Mesenchymal stem cell (in vitro differentiated cells and primary cell): Measurements from ENCODE around the gene ASB4.
A peak's percentile ranks its signal among the peaks of the same experiment; 100 is the strongest.

ENCODE experiments used
- DNase-seq: peaks from one replicate; pipeline ENCODE4 v3.0.0-alpha.2; 2013
- H2AFZ ChIP-seq: one replicate; pipeline ENCODE4 v1.6.1; 2013; ENCODE audit warnings: low read depth, mild to moderate bottlenecking, control low read depth, inconsistent platforms, low read length, moderate library complexity
- H2AK5ac ChIP-seq: 2 replicates; pipeline ENCODE4 v1.6.1; 2013; ENCODE audit warnings: low read length, moderate library complexity, mild to moderate bottlenecking, inconsistent platforms; ENCODE audit not compliant: severe bottlenecking
- H2BK120ac ChIP-seq: one replicate; pipeline ENCODE4 v1.6.1; 2013; ENCODE audit warnings: low read depth, mild to moderate bottlenecking, inconsistent platforms, low read length, moderate library complexity
- H2BK12ac ChIP-seq, 2 experiments: one replicate each; pipeline ENCODE4 v1.6.1; 2013; ENCODE audit warnings: inconsistent platforms in 2 of 2, low read length in 2 of 2, mild to moderate bottlenecking in 2 of 2, moderate library complexity in 2 of 2, control low read depth in 1 of 2
- H2BK15ac ChIP-seq: one replicate; pipeline ENCODE4 v1.6.1; 2013; ENCODE audit warnings: mild to moderate bottlenecking, low read depth, inconsistent platforms; ENCODE audit not compliant: poor library complexity, severe bottlenecking
- H2BK5ac ChIP-seq: 2 replicates; pipeline ENCODE4 v1.6.1; 2013; ENCODE audit warnings: low read depth, mild to moderate bottlenecking, low read length, control low read depth, inconsistent platforms; ENCODE audit not compliant: poor library complexity, severe bottlenecking
- H3K14ac ChIP-seq, 2 experiments: one replicate each; pipeline ENCODE4 v1.6.1; 2013; ENCODE audit warnings: inconsistent platforms in 2 of 2, low read length in 2 of 2, control low read depth in 1 of 2, mild to moderate bottlenecking in 1 of 2, moderate library complexity in 1 of 2
- H3K18ac ChIP-seq, 2 experiments: one replicate each; pipeline ENCODE4 v1.6.1; 2013; ENCODE audit warnings: inconsistent platforms in 2 of 2, low read length in 2 of 2, control low read depth in 1 of 2, low read depth in 1 of 2, mild to moderate bottlenecking in 1 of 2
- H3K23ac ChIP-seq, 2 experiments: one replicate each; pipeline ENCODE4 v1.6.1; 2013; ENCODE audit warnings: inconsistent platforms in 2 of 2, low read length in 2 of 2, mild to moderate bottlenecking in 2 of 2, moderate library complexity in 2 of 2, control low read depth in 1 of 2
- H3K27ac ChIP-seq: 2 replicates; pipeline ENCODE4 v1.5.1; 2013; ENCODE audit warnings: mild to moderate bottlenecking, moderate library complexity, low read length, control low read depth, inconsistent platforms; ENCODE audit not compliant: poor library complexity, severe bottlenecking
- H3K27me3 ChIP-seq, 2 experiments: 2 replicates each; pipeline versions ENCODE4 v1.6.1 to v1.7.0; 2013; ENCODE audit warnings: low read length in 2 of 2, mild to moderate bottlenecking in 2 of 2, moderate library complexity in 2 of 2, control low read depth in 1 of 2, inconsistent platforms in 1 of 2; ENCODE audit not compliant: control insufficient read depth in 1 of 2, insufficient read depth in 1 of 2
- H3K36me3 ChIP-seq, 2 experiments: 2 replicates each; pipeline versions ENCODE4 v1.6.1 to v1.7.0; 2013; ENCODE audit warnings: low read length in 2 of 2, control low read depth in 1 of 2, inconsistent platforms in 1 of 2, low read depth in 1 of 2, mild to moderate bottlenecking in 1 of 2; ENCODE audit not compliant: insufficient read depth in 2 of 2, control insufficient read depth in 1 of 2
- H3K4ac ChIP-seq, 2 experiments: one replicate each; pipeline ENCODE4 v1.6.1; 2013; ENCODE audit warnings: inconsistent platforms in 2 of 2, low read length in 2 of 2, mild to moderate bottlenecking in 2 of 2, moderate library complexity in 2 of 2, control low read depth in 1 of 2, low read depth in 1 of 2
- H3K4me1 ChIP-seq: 2 replicates; pipeline ENCODE4 v1.6.1; 2013; ENCODE audit warnings: low read depth, low read length, control low read depth; ENCODE audit not compliant: control insufficient read depth, insufficient read depth
- H3K4me2 ChIP-seq: 2 replicates; pipeline ENCODE4 v1.6.1; 2013; ENCODE audit warnings: low read length, mild to moderate bottlenecking, inconsistent platforms; ENCODE audit not compliant: poor library complexity, severe bottlenecking
- H3K4me3 ChIP-seq, 2 experiments: 2 replicates each; pipeline versions ENCODE4 v1.5.1 to v1.7.0; 2013; ENCODE audit warnings: low read length in 2 of 2, mild to moderate bottlenecking in 2 of 2, control low read depth in 1 of 2, low read depth in 1 of 2; ENCODE audit not compliant: insufficient read depth in 1 of 2
- H3K79me1 ChIP-seq: replicated peaks from 2 replicates; pipeline ENCODE4 v1.6.1; 2013; ENCODE audit warnings: mild to moderate bottlenecking, control low read depth, low read length, inconsistent platforms; ENCODE audit not compliant: poor library complexity, severe bottlenecking
- H3K9ac ChIP-seq: 2 replicates; pipeline ENCODE4 v1.7.0; 2013; ENCODE audit warnings: mild to moderate bottlenecking, low read length, moderate library complexity
- H3K9me3 ChIP-seq: 2 replicates; pipeline ENCODE4 v1.7.0; 2013; ENCODE audit warnings: mild to moderate bottlenecking, low read length; ENCODE audit not compliant: control insufficient read depth
- H4K8ac ChIP-seq: one replicate; pipeline ENCODE4 v1.6.1; 2013; ENCODE audit warnings: inconsistent platforms, mild to moderate bottlenecking, low read length, moderate library complexity
- H4K91ac ChIP-seq: one replicate; pipeline ENCODE4 v1.6.1; 2013; ENCODE audit warnings: mild to moderate bottlenecking, low read length, inconsistent platforms
- WGBS: methylation state at CpG from one replicate; pipeline ENCODE4 v1.1.7; 2013; ENCODE audit warnings: mixed read lengths; 5-methylcytosine and 5-hydroxymethylcytosine counted together

ASB4 gene

DNA sequence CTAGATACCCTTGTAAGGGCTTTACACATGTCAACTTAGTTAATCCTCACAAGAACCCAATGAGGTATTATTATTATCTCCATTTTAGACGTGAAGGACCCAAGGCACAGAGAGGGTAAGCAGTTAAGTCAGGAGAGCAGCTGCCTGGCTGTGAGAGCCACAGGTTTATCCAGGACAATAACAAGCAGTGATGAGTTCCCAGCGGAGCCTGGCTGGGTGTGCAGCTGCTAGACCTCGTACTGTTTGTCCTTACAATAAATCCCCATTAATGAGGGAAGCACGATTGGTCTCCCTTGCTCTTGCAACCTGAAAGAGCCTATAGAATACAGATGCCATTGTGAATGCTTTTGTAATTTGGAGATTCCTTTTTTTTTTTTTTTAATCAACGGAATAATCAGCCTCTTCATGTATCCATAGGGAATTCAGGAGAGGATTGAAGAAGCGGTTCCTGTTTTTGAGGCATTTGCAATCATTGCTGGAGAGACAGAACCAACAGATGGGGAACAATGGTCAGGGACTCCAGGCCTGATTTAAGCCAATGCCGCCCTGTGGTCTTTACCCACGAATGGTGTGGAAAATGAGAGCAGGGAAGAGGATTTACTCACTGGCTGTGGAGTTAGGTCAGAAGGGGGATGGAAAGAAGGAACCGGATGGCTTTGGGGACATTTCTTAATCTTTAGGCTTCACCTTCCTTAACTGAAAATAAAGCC, 12.3 kb upstream of the ASB4 start:
- H2BK5ac ChIP-seq, result no peak overlapping the region
- WGBS, result 81% methylated on average over 6 of the region's 9 CpGs
- no peak for DNase-seq
- no peak overlapping the region for H4K91ac ChIP-seq
- peaks cover 10% of the 10 kb centered on the region for H3K4me1 ChIP-seq
- no peak overlapping the region for H3K4me3 ChIP-seq
- no peak overlapping the region for H4K8ac ChIP-seq
- no peak overlapping the region for H3K9ac ChIP-seq
- H2BK15ac ChIP-seq, result no peak overlapping the region
- H2AK5ac ChIP-seq, result peak overlapping the region; percentile 53
- H3K79me1 ChIP-seq, result peaks cover 3% of the 10 kb centered on the region
- no peaks in the 10 kb centered on the region for H3K36me3 ChIP-seq
- H3K23ac ChIP-seq, result no peak overlapping the region
- no peak overlapping the region for H2AFZ ChIP-seq
- no peak overlapping the region for H3K4ac ChIP-seq
- no peaks in the 10 kb centered on the region for H3K9me3 ChIP-seq
- no peaks in the 10 kb centered on the region for H3K27me3 ChIP-seq
- H3K27ac ChIP-seq, result peak overlapping the region; percentile 91
- H2BK12ac ChIP-seq, result no peak overlapping the region
- no peak overlapping the region for H2BK120ac ChIP-seq
- H3K18ac ChIP-seq, result peak overlapping the region in 1 of 2 experiments; percentile 33
- no peak overlapping the region for H3K14ac ChIP-seq
- no peak overlapping the region for H3K4me2 ChIP-seq

DNA sequence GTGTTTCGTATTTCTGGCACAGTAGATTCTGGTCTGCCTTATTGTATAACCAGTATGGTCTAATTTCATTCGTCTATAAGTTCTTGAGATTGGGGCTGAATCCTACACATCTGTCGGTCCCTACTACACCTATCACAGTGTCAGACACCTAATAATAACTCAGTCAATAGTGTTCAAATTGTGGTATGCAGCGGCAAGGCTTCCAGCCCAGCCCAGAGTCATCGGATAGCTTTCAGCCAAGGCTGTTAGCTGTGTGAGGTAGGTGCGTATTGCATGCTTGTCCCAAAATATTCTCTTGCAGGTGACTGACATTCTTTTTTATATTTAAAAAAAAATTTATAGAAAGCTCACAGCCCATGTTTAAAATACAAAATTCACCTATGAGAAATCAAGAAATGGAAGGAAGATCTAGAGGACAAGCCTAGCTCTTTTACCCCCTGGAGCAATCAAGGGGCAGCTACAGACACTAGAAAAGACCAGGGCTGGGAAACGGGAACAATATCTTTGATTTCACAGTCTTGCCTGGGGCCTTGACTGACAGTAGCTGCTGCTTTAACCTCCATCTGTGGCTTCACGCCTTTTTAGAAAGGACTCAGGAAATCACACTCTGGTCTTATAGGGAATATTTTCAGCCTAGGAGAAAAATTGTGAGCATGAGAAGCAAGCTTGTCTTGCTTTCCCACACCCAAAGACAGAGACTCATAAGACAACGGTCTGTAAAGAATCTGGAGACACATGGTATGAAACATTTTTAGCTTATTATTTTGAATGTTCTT, 9.5 kb upstream of the ASB4 start:
- Histone ChIP-seq H2AFZ (no peak overlapping the region), H2BK120ac (no peak overlapping the region), H2BK12ac (no peak overlapping the region), H4K91ac (no peak overlapping the region), H2BK15ac (no peak overlapping the region), H3K27me3 (no peaks in the 10 kb centered on the region), H2BK5ac (no peak overlapping the region), H3K4me1 (peaks cover 8% of the 10 kb centered on the region), H3K27ac (peak overlapping the region; percentile 19), H3K18ac (no peak overlapping the region), H3K23ac (no peak overlapping the region), H3K4ac (no peak overlapping the region), H3K36me3 (no peaks in the 10 kb centered on the region), H3K9me3 (no peaks in the 10 kb centered on the region), H3K4me2 (no peak overlapping the region), H3K14ac (no peak overlapping the region), H3K9ac (peak overlapping the region; percentile 69), H4K8ac (peak overlapping the region; percentile 28), H2AK5ac (peak overlapping the region; percentile 4), H3K4me3 (no peak overlapping the region), H3K79me1 (peaks cover 3% of the 10 kb centered on the region)
- 64% methylated on average over 4 of the region's 9 CpGs for WGBS
- peak; percentile 17 for DNase-seq

- no peak overlapping the region for H4K8ac ChIP-seq
- no peak overlapping the region for H2BK120ac ChIP-seq
- no peak overlapping the region for H2AK5ac ChIP-seq
- peak overlapping the region; percentile 69 for H3K9ac ChIP-seq
- H2BK15ac ChIP-seq, result no peak overlapping the region
- peaks cover 6% of the 10 kb centered on the region for H3K4me1 ChIP-seq
- no peak overlapping the region for H2BK12ac ChIP-seq
- H3K14ac ChIP-seq, result no peak overlapping the region
- no peak overlapping the region for H4K91ac ChIP-seq
- no peak overlapping the region for H3K4me3 ChIP-seq
- no peak overlapping the region for H3K27ac ChIP-seq
- DNase-seq, result peak; percentile 76
- no peak overlapping the region for H2BK5ac ChIP-seq
- H3K18ac ChIP-seq, result no peak overlapping the region
- H3K27me3 ChIP-seq, result no peaks in the 10 kb centered on the region
- no peak overlapping the region for H3K23ac ChIP-seq
- WGBS, result 13% methylated on average over 7 of the region's 11 CpGs
- no peaks in the 10 kb centered on the region for H3K36me3 ChIP-seq
- H2AFZ ChIP-seq, result no peak overlapping the region
- H3K4ac ChIP-seq, result no peak overlapping the region
- H3K4me2 ChIP-seq, result no peak overlapping the region
- H3K79me1 ChIP-seq, result peaks cover 3% of the 10 kb centered on the region
- H3K9me3 ChIP-seq, result no peaks in the 10 kb centered on the region
Measured at GRCh38 chr7:95476904-95477594, 8.7 kb upstream of the ASB4 start.
